ENCODE results near the gene ZNF226.
A peak's percentile ranks its signal among the peaks of the same experiment; 100 is the strongest.
"Not testable (repeated sequence)": the region's sequence is repeated elsewhere in the genome, so short reads cannot be mapped to it uniquely, and the experiment has no call there.

ZNF226 gene

GRCh38 chr19:44212866-44213346 is 48.0 kb downstream of the ZNF226 start:
- peak; percentile 43 for DNase-seq

- DNase-seq = not testable (repeated sequence)
Observed at GRCh38 chr19:44219926-44220325, 55.0 kb downstream of the ZNF226 start.

- not testable (repeated sequence) for DNase-seq
Observed at GRCh38 chr19:44220761-44221160, 55.9 kb downstream of the ZNF226 start.

- not testable (repeated sequence) for DNase-seq
Observed at GRCh38 chr19:44221291-44221690, 56.4 kb downstream of the ZNF226 start.

Data from DMS79 treated with DMSO at 0.1 percent for 48 hours (cell line).